T-helper 2 cell treated with Interferon-gamma antibody and Interleukin-4, amounts not matched to agents 100 ng/mL and 5 ng/mL, for 36 hours (primary cell): ENCODE data around the gene FIBIN. TPM values are rescaled to one million over a fixed set of nuclear protein-coding genes. Genes with fewer than 3 reads are reported as not detected.
"Not testable (repeated sequence)": the region's sequence is repeated elsewhere in the genome, so short reads cannot be mapped to it uniquely, and the experiment has no call there.

Source experiments
- intact Hi-C: fragments of 100-400 bp; cut with micrococcal nuclease; formaldehyde crosslinking; loops from one replicate; pipeline ENCODE4 v1.15.1; 2023
- total RNA-seq: library from RNA; stranded (reverse); gene quantifications from 2 replicates; pipeline ENCODE4 v1.2.3, GENCODE V29; 2022

FIBIN gene
- total RNA-seq, 1 donor from 2014 or later, result not detected

- intact Hi-C loops, result not testable (repeated sequence)
Observed at GRCh38 chr11:26977209-26977608, 16.7 kb upstream of the FIBIN start.

- intact Hi-C loops, result no loop called here
Observed at GRCh38 chr11:26983645-26984044, 10.3 kb upstream of the FIBIN start.

GRCh38 chr11:26985470-26985869 lies 8.4 kb upstream of the FIBIN start:
- intact Hi-C loops, result no loop called here

- intact Hi-C loops, result no loop called here
Observed at GRCh38 chr11:26985943-26986342, 8.0 kb upstream of the FIBIN start.

GRCh38 chr11:26987272-26987671 lies 6.6 kb upstream of the FIBIN start:
- intact Hi-C loops, result no loop called here

GRCh38 chr11:26987731-26988130 lies 6.2 kb upstream of the FIBIN start:
- intact Hi-C loops, result no loop called here

- intact Hi-C loops, result no loop called here
Observed at GRCh38 chr11:26992031-26992541, 1.8 kb upstream of the FIBIN start.

- intact Hi-C loops, result no loop called here
Observed at GRCh38 chr11:26994631-26995095, 751 bp downstream of the FIBIN start.

- intact Hi-C loops, result no loop called here
Observed at GRCh38 chr11:26995701-26996460, 2.0 kb downstream of the FIBIN start.

GRCh38 chr11:26997378-26997777 lies 3.5 kb downstream of the FIBIN start:
- intact Hi-C loops, result no loop called here

GRCh38 chr11:27001136-27001730 lies 7.3 kb downstream of the FIBIN start:
- intact Hi-C loops, result not testable (repeated sequence)

GRCh38 chr11:27002431-27002830 lies 8.5 kb downstream of the FIBIN start:
- intact Hi-C loops, result no loop called here

- intact Hi-C loops, result no loop called here
Observed at GRCh38 chr11:27002838-27003237, 8.9 kb downstream of the FIBIN start.

GRCh38 chr11:27004103-27004502 lies 10.2 kb downstream of the FIBIN start:
- intact Hi-C loops, result no loop called here

GRCh38 chr11:27008811-27009535 lies 15.1 kb downstream of the FIBIN start:
- intact Hi-C loops, result no loop called here

GRCh38 chr11:27011560-27012233 lies 17.8 kb downstream of the FIBIN start:
- intact Hi-C loops, result no loop called here

- intact Hi-C loops, result no loop called here
Observed at GRCh38 chr11:27012234-27012921, 18.5 kb downstream of the FIBIN start.

- intact Hi-C loops, result no loop called here
Observed at GRCh38 chr11:27013781-27014361, 20.0 kb downstream of the FIBIN start.

GRCh38 chr11:27018902-27019529 lies 25.1 kb downstream of the FIBIN start:
- intact Hi-C loops, result no loop called here

GRCh38 chr11:27020751-27021150 lies 26.8 kb downstream of the FIBIN start:
- intact Hi-C loops, result no loop called here
